MV-4-11 (cell line): ENCODE measurements around the gene SIRPG.
A peak's percentile ranks its signal among the peaks of the same experiment; 100 is the strongest.

Experiments used
- DNase-seq: peaks from one replicate; lab custom pipeline; 2025; lab: John Stamatoyannopoulos, UW

The SIRPG gene

GRCh38 chr20:1671891-1672669 lies 14.5 kb upstream of the SIRPG start:
- DNase-seq = no peak

- DNase-seq = no peak
These were observed 11.7 kb upstream of the SIRPG start for GRCh38 chr20:1669304-1669703.

- no peak for DNase-seq
These were observed 10.0 kb upstream of the SIRPG start for GRCh38 chr20:1667502-1668085.

- DNase-seq = no peak
These were observed 9.2 kb upstream of the SIRPG start for GRCh38 chr20:1666802-1667201.

GRCh38 chr20:1665345-1665744 lies 7.8 kb upstream of the SIRPG start:
- DNase-seq = no peak

GRCh38 chr20:1664911-1665310 lies 7.3 kb upstream of the SIRPG start:
- no peak for DNase-seq

- DNase-seq = peak; percentile 18
These were observed 6.3 kb upstream of the SIRPG start for GRCh38 chr20:1663917-1664316.

- peak; percentile 43 for DNase-seq
These were observed 4.1 kb upstream of the SIRPG start for GRCh38 chr20:1661542-1662299.

GRCh38 chr20:1660246-1660645 lies 2.7 kb upstream of the SIRPG start:
- DNase-seq = no peak

- peak; percentile 7 for DNase-seq
These were observed 735 bp downstream of the SIRPG start for GRCh38 chr20:1656844-1657243.

GRCh38 chr20:1654996-1655395 lies 2.6 kb downstream of the SIRPG start:
- no peak for DNase-seq

GRCh38 chr20:1652960-1653359 lies 4.6 kb downstream of the SIRPG start:
- DNase-seq = peak; percentile 93

- DNase-seq = no peak
These were observed 5.5 kb downstream of the SIRPG start for GRCh38 chr20:1652104-1652503.

- DNase-seq = peak; percentile 14
These were observed 6.1 kb downstream of the SIRPG start for GRCh38 chr20:1651268-1652058.

GRCh38 chr20:1648101-1648500 lies 9.5 kb downstream of the SIRPG start:
- no peak for DNase-seq

- DNase-seq = no peak
These were observed 10.6 kb downstream of the SIRPG start for GRCh38 chr20:1646975-1647431.

- DNase-seq = no peak
These were observed 13.2 kb downstream of the SIRPG start for GRCh38 chr20:1644101-1644962.

GRCh38 chr20:1638643-1639042 lies 18.9 kb downstream of the SIRPG start:
- peak; percentile 10 for DNase-seq

GRCh38 chr20:1637755-1638154 lies 19.8 kb downstream of the SIRPG start:
- no peak for DNase-seq

- DNase-seq = no peak
These were observed 20.4 kb downstream of the SIRPG start for GRCh38 chr20:1637226-1637625.

- no peak for DNase-seq
These were observed 21.0 kb downstream of the SIRPG start for GRCh38 chr20:1636621-1637020.
